Pancreas (tissue), 10 donors: Measurements from ENCODE around the gene GCN1. TPM values are rescaled to one million over a fixed set of nuclear protein-coding genes. Genes with fewer than 3 reads are reported as not detected.

Experiments used
- ATAC-seq, 4 donors: fragments of 200-7000 bp; cut with Tn5 transposase; one replicate each; pipeline versions ENCODE4 v1.8.0 to v1.9.1; 2020; ENCODE audit warnings: mild to moderate bottlenecking in 4 of 4, moderate library complexity in 4 of 4
- DNase-seq, 6 donors: peaks; one replicate each; pipeline ENCODE4 v3.0.0-alpha.2; 2020
- FAIRE-seq: peaks from 2 replicates; lab custom pipeline; 2012; peaks lifted over from hg19 to GRCh38; lab: Jason Lieb, UNC
- H3K27ac ChIP-seq, 4 donors: fragments of 200-600 bp; sonication (generic); 1 replicate in 3 of 4; 2 replicates in 1 of 4; pipeline versions ENCODE4 v1.5.0 to v1.8.0; 2020
- H3K27me3 ChIP-seq, 4 donors: fragments of 200-600 bp; one replicate each; pipeline ENCODE4 v1.8.0; 2021
- H3K36me3 ChIP-seq, 3 donors: fragments of 200-600 bp; sonication (generic) in 1 of 3; one replicate each; pipeline versions ENCODE4 v1.5.0 to v1.8.0; 2020 to 2021
- H3K4me1 ChIP-seq, 3 donors: fragments of 200-600 bp; one replicate each; pipeline ENCODE4 v1.8.0; 2021
- H3K4me3 ChIP-seq, 4 donors: fragments of 200-600 bp; sonication (generic) in 2 of 4; one replicate each; pipeline versions ENCODE4 v1.5.0 to v1.8.0; 2020 to 2021
- H3K9me3 ChIP-seq, 4 donors: fragments of 200-600 bp; one replicate each; pipeline ENCODE4 v1.8.0; 2021
- WGBS, 2 donors: extraction: QIAGEN DNeasy Blood & Tissue Kit; methylation state at CpG; one replicate each; pipeline ENCODE4 v1.1.7; 2013; 5-methylcytosine and 5-hydroxymethylcytosine counted together
- intact Hi-C, 3 donors: fragments of 100-400 bp; cut with DNase I; formaldehyde crosslinking; loops; one replicate each; pipeline versions ENCODE4 v1.11.1 to v1.14.2; 2022
- polyA plus RNA-seq, 2 donors: library from polyadenylated mRNA; stranded (reverse); fragments of 200-250 nt; gene quantifications; one replicate each; pipeline ENCODE4 v1.2.3, GENCODE V29; 2013
- total RNA-seq, 6 donors: library from RNA; stranded (reverse); fragmentation: NEBNext Ultra II Directional in 4 of 6; extraction: Animal tissue kit (Norgen Biotek cat#: 25700) in 4 of 6; gene quantifications; one replicate each; pipeline versions ENCODE4 v1.2.1 to v1.2.4, GENCODE V29; 2021 to 2023
- TF ChIP-seq, protein P1 (sequence below), 4 donors: fragments of 200-600 bp; sonication (generic) in 3 of 4; IDR thresholded peaks; one replicate each; pipeline versions ENCODE4 v1.5.0 to v1.8.0; 2021; ENCODE audit warnings: antibody characterized with exemption in 4 of 4
- donor health status: healthy with polysubstance abuse.
- donor health status: DM: no; HTN: no; CAD: no; lungs with moderate emphysema.
- donor health status: DM: no; HTN: no; CAD: no.
- donor health status: control.
- donor health status: control.
- donor health status: Bipolar disorder and iron deficiency.
- donor health status: DM: yes; HTN: yes; CAD: no.
- donor health status: DM: no; HTN: no; CAD: no.
- donor health status: DM: no; HTN: no; CAD: no.
- donor health status: DM: yes; HTN: yes; CAD: no.

The GCN1 gene
- total and polyA plus RNA-seq, 8 donors = 18.9 to 54.1 (median 37.7) TPM

DNA sequence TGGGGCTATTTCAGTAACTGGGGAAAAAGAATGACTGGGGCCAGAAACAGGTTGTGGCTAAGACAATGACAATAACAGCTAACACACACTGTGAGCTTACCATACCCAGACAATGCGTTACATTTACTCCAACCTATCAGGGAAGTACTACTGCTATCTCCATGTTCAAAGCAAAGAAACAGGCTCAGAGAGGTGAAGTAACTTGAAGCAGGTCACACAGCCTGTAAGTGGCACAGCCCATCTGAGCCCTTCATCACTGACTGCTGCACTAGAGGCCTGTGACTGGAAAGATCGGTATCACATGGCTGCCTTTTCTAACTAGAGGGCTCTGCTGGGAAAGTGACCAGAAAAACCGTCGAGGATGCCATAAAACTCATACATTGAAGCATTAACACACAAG lies 7.9 kb downstream of the GCN1 start:
- WGBS, 2 donors = 84 to 87% methylated on average over 4 of the region's 4 CpGs
- intact Hi-C loops = loop anchor here in 1 of 3 donors (10.0 kb wide), 1 partner anchor 52 kb away; no protein-coding TSS in a partner anchor
- peaks cover 5 to 50% (median 27%) of the 10 kb centered on the region in 3 donors for H3K36me3 ChIP-seq
- DNase-seq (no peak), ATAC-seq (no peak), FAIRE-seq (no peak)
- peaks cover 0 to 4% (median 3%) of the 10 kb centered on the region in 3 donors for H3K4me1 ChIP-seq
- TF ChIP-seq, protein P1, sequence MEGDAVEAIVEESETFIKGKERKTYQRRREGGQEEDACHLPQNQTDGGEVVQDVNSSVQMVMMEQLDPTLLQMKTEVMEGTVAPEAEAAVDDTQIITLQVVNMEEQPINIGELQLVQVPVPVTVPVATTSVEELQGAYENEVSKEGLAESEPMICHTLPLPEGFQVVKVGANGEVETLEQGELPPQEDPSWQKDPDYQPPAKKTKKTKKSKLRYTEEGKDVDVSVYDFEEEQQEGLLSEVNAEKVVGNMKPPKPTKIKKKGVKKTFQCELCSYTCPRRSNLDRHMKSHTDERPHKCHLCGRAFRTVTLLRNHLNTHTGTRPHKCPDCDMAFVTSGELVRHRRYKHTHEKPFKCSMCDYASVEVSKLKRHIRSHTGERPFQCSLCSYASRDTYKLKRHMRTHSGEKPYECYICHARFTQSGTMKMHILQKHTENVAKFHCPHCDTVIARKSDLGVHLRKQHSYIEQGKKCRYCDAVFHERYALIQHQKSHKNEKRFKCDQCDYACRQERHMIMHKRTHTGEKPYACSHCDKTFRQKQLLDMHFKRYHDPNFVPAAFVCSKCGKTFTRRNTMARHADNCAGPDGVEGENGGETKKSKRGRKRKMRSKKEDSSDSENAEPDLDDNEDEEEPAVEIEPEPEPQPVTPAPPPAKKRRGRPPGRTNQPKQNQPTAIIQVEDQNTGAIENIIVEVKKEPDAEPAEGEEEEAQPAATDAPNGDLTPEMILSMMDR (IDR thresholded peaks at IDR 0.05) = no peak
- no peak overlapping the region for H3K4me3 ChIP-seq
- no peak overlapping the region for H3K27ac ChIP-seq
- H3K9me3 ChIP-seq = no peaks in the 10 kb centered on the region
- no peaks in the 10 kb centered on the region for H3K27me3 ChIP-seq

DNA sequence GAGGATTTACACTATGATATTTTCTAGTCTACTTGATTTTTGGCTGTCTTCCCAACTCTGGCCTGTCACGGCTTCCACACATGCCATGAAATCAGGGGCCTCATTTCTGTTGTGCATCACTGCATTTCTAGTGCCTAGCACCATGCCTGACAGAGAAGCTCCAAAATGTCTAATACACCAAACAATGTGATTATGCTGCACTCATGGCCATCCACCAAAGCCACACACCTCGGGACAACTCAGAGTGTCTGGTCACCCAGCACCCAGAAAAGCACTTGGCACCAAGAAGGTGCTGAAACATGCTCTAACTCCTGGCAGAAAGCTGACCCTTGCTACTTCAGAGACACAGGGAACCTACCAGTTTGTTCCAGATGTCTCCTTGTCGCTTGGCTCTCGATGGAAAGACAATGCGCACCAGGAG lies 11.3 kb downstream of the GCN1 start:
- TF ChIP-seq, protein P1 (IDR thresholded peaks at IDR 0.05) = no peak

DNA sequence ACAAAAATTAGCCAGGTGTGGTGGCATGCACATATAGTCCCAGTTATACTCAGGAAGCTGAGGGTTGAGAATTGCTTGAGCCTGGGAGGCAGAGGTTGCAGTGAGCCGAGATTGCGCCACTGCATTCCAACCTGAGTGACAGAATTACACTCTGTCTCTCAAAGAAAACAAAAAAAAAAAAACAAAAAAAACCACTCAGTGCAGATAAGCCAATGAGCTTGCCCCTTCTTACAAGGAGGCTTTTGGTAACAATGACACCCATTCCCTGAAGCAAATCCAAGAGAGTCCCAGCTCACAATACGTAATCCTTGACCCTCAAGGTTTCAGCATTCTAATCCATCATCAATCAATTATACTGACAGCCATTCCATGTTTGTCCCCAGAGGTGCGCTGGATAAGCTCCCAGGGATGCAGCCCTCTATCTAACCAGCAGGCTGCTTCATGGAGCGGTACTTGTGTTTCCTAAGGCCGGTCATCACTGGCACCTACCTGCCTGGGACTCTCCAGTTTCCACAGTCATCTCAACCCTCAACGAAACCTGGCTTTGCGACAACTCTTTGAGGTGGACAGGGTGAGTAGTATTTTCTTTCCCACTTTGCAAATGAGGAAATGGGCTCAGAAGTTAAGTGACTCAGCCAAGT lies 12.4 kb downstream of the GCN1 start:
- ATAC-seq (peak; percentile 36 to 78 (median 48)), DNase-seq (no peak), FAIRE-seq (no peak)
- Histone ChIP-seq H3K9me3 (no peaks in the 10 kb centered on the region), H3K4me3 (no peak overlapping the region), H3K4me1 (no peaks in the 10 kb centered on the region), H3K36me3 (peaks cover 0 to 59% (median 24%) of the 10 kb centered on the region in 3 donors), H3K27ac (peak overlapping the region in 2 of 4 donors; percentile 9 to 33), H3K27me3 (no peaks in the 10 kb centered on the region)
- WGBS, 2 donors = 76 to 78% methylated on average over 8 of the region's 8 CpGs
- intact Hi-C loops = loop anchor here in 1 of 3 donors (10.0 kb wide), 1 partner anchor 47 kb away; no protein-coding TSS in a partner anchor
- TF ChIP-seq, protein P1 (IDR thresholded peaks at IDR 0.05) = no peak

More for the DNA sequence above, 11.3 kb downstream of the GCN1 start:
- intact Hi-C loops = loop anchor here in 1 of 3 donors (10.0 kb wide), 1 partner anchor 48 kb away; no protein-coding TSS in a partner anchor
- ATAC-seq (peak in 1 of 4 donors; percentile 18), DNase-seq (no peak), FAIRE-seq (no peak)
- 82 to 88% methylated on average over 5 of the region's 5 CpGs for WGBS, 2 donors
- H3K36me3 ChIP-seq = peaks cover 5 to 48% (median 29%) of the 10 kb centered on the region in 3 donors
- H3K4me3 ChIP-seq = no peak overlapping the region
- H3K9me3 ChIP-seq = no peaks in the 10 kb centered on the region
- H3K4me1 ChIP-seq = no peaks in the 10 kb centered on the region
- no peaks in the 10 kb centered on the region for H3K27me3 ChIP-seq
- H3K27ac ChIP-seq = peak overlapping the region in 1 of 4 donors; percentile 33

DNA sequence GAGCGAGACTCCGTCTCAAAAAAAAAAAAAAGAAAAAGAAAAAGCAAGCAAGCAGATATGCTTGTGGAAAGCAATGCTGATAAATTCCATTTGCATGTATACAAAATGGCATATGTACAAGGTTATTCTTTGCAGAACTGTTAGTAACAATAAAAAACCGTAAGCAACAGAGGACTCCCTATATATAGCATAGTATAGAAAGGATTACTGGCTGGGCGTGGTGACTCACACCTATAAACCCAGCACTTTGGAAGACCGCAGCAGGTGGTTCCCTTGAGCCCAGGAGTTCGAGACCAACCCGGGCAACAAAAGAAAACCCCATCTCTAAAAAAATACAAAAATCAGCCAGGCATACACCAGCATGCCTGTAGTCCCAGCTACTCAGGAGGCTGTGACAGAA lies 13.5 kb downstream of the GCN1 start:
- no peak for ATAC-seq
- Histone ChIP-seq H3K36me3 (peaks cover 0 to 70% (median 23%) of the 10 kb centered on the region in 3 donors), H3K27me3 (no peaks in the 10 kb centered on the region), H3K9me3 (no peaks in the 10 kb centered on the region), H3K4me1 (no peaks in the 10 kb centered on the region), H3K27ac (no peak overlapping the region), H3K4me3 (no peak overlapping the region)
- no peak for FAIRE-seq
- 96 to 97% methylated on average over 7 of the region's 7 CpGs for WGBS, 2 donors
- intact Hi-C loops = loop anchor here in 1 of 3 donors (10.0 kb wide), 1 partner anchor 46 kb away; no protein-coding TSS in a partner anchor
- TF ChIP-seq, protein P1 (IDR thresholded peaks at IDR 0.05) = no peak
- no peak for DNase-seq

DNA sequence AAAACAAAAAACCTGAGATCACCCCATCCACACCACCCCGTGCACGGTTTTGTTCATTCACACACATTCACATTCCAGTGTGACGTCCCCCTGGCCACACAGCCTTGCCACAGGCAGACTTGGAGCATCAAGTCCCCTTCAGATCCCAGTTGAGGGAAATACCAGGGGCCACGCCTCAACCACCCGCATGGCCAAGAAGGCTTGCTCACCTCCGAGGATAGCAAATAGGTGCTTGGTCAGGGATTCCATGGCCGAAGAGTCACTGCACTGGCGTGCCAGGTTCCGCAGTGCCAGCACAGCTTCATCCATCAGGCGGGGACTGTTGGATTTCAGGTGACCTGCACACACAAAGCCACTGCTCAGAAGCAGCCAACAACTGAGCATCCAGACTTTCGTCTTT lies 19.0 kb downstream of the GCN1 start:
- H3K36me3 ChIP-seq = peaks cover 10 to 89% (median 41%) of the 10 kb centered on the region in 3 donors
- FAIRE-seq = no peak
- 92 to 94% methylated on average over 11 of the region's 11 CpGs for WGBS, 2 donors
- no peaks in the 10 kb centered on the region for H3K9me3 ChIP-seq
- TF ChIP-seq, protein P1 (IDR thresholded peaks at IDR 0.05) = no peak
- no peak for DNase-seq
- H3K4me3 ChIP-seq = no peak overlapping the region
- ATAC-seq = no peak
- no peak overlapping the region for H3K27ac ChIP-seq
- intact Hi-C loops = no loop called here
- no peaks in the 10 kb centered on the region for H3K27me3 ChIP-seq
- H3K4me1 ChIP-seq = no peaks in the 10 kb centered on the region
